IPS-18a (cell line): Measurements from ENCODE around the gene ANTKMT.

Experiments
- H3K27ac ChIP-seq: one replicate; pipeline ENCODE4 v1.5.1; 2013; ENCODE audit warnings: low read length
- H3K27me3 ChIP-seq: one replicate; pipeline ENCODE4 v1.6.1; 2013; ENCODE audit warnings: mild to moderate bottlenecking, low read length; ENCODE audit not compliant: control insufficient read depth, insufficient read depth
- H3K36me3 ChIP-seq: one replicate; pipeline ENCODE4 v1.6.1; 2013; ENCODE audit warnings: low read depth, low read length; ENCODE audit not compliant: control insufficient read depth
- H3K4me1 ChIP-seq: one replicate; pipeline ENCODE4 v1.6.1; 2013; ENCODE audit warnings: low read depth, low read length; ENCODE audit not compliant: control insufficient read depth
- H3K4me3 ChIP-seq: one replicate; pipeline ENCODE4 v1.5.1; 2013; ENCODE audit warnings: low read length
- H3K9ac ChIP-seq: one replicate; pipeline ENCODE4 v1.6.1; 2013; ENCODE audit warnings: mild to moderate bottlenecking, low read length, moderate library complexity
- H3K9me3 ChIP-seq: one replicate; pipeline ENCODE4 v1.6.1; 2013; ENCODE audit warnings: low read depth, low read length; ENCODE audit not compliant: control insufficient read depth

The ANTKMT gene

GRCh38 chr16:694187-694862 lies 26.6 kb upstream of the ANTKMT start:
- peaks cover 82% of the 10 kb centered on the region for H3K27me3 ChIP-seq
- H3K36me3 ChIP-seq, result no peaks in the 10 kb centered on the region
- H3K4me1 ChIP-seq, result no peaks in the 10 kb centered on the region
- H3K9me3 ChIP-seq, result no peaks in the 10 kb centered on the region
- peak overlapping the region; percentile 51 for H3K4me3 ChIP-seq
- H3K27ac ChIP-seq, result no peak overlapping the region
- no peak overlapping the region for H3K9ac ChIP-seq

GRCh38 chr16:694863-695354 lies 26.0 kb upstream of the ANTKMT start:
- H3K4me3 ChIP-seq, result peak overlapping the region; percentile 51
- no peaks in the 10 kb centered on the region for H3K4me1 ChIP-seq
- no peaks in the 10 kb centered on the region for H3K9me3 ChIP-seq
- H3K36me3 ChIP-seq, result no peaks in the 10 kb centered on the region
- H3K9ac ChIP-seq, result no peak overlapping the region
- H3K27me3 ChIP-seq, result peaks cover 88% of the 10 kb centered on the region
- H3K27ac ChIP-seq, result no peak overlapping the region

GRCh38 chr16:695355-696089 lies 25.4 kb upstream of the ANTKMT start:
- H3K27me3 ChIP-seq, result peaks cover 94% of the 10 kb centered on the region
- H3K27ac ChIP-seq, result no peak overlapping the region
- no peaks in the 10 kb centered on the region for H3K4me1 ChIP-seq
- H3K36me3 ChIP-seq, result no peaks in the 10 kb centered on the region
- peak overlapping the region; percentile 68 for H3K4me3 ChIP-seq
- no peaks in the 10 kb centered on the region for H3K9me3 ChIP-seq
- no peak overlapping the region for H3K9ac ChIP-seq

- Histone ChIP-seq H3K27ac (no peak overlapping the region), H3K27me3 (peaks cover 96% of the 10 kb centered on the region), H3K36me3 (no peaks in the 10 kb centered on the region), H3K9me3 (no peaks in the 10 kb centered on the region), H3K4me3 (no peak overlapping the region), H3K9ac (no peak overlapping the region), H3K4me1 (no peaks in the 10 kb centered on the region)
These were observed 21.9 kb upstream of the ANTKMT start for GRCh38 chr16:698911-699671.

- H3K27me3 ChIP-seq, result peaks cover 91% of the 10 kb centered on the region
- H3K36me3 ChIP-seq, result no peaks in the 10 kb centered on the region
- H3K4me3 ChIP-seq, result no peak overlapping the region
- no peak overlapping the region for H3K27ac ChIP-seq
- H3K4me1 ChIP-seq, result no peaks in the 10 kb centered on the region
- H3K9ac ChIP-seq, result no peak overlapping the region
- no peaks in the 10 kb centered on the region for H3K9me3 ChIP-seq
These were observed 20.0 kb upstream of the ANTKMT start for GRCh38 chr16:700684-701584.

GRCh38 chr16:702341-702740 lies 18.6 kb upstream of the ANTKMT start:
- Histone ChIP-seq H3K4me3 (no peak overlapping the region), H3K36me3 (no peaks in the 10 kb centered on the region), H3K9ac (no peak overlapping the region), H3K4me1 (no peaks in the 10 kb centered on the region), H3K27me3 (peaks cover 94% of the 10 kb centered on the region), H3K27ac (no peak overlapping the region), H3K9me3 (no peaks in the 10 kb centered on the region)

- Histone ChIP-seq H3K4me3 (no peak overlapping the region), H3K36me3 (no peaks in the 10 kb centered on the region), H3K9me3 (no peaks in the 10 kb centered on the region), H3K27me3 (peaks cover 94% of the 10 kb centered on the region), H3K4me1 (no peaks in the 10 kb centered on the region), H3K27ac (no peak overlapping the region), H3K9ac (no peak overlapping the region)
These were observed 17.5 kb upstream of the ANTKMT start for GRCh38 chr16:703406-703805.

GRCh38 chr16:704047-704446 lies 16.9 kb upstream of the ANTKMT start:
- Histone ChIP-seq H3K9ac (no peak overlapping the region), H3K4me1 (no peaks in the 10 kb centered on the region), H3K27me3 (peaks cover 94% of the 10 kb centered on the region), H3K27ac (no peak overlapping the region), H3K36me3 (no peaks in the 10 kb centered on the region), H3K4me3 (no peak overlapping the region), H3K9me3 (no peaks in the 10 kb centered on the region)

GRCh38 chr16:704552-705380 lies 16.2 kb upstream of the ANTKMT start:
- no peaks in the 10 kb centered on the region for H3K9me3 ChIP-seq
- no peak overlapping the region for H3K27ac ChIP-seq
- peaks cover 91% of the 10 kb centered on the region for H3K27me3 ChIP-seq
- no peak overlapping the region for H3K4me3 ChIP-seq
- H3K9ac ChIP-seq, result no peak overlapping the region
- no peaks in the 10 kb centered on the region for H3K4me1 ChIP-seq
- no peaks in the 10 kb centered on the region for H3K36me3 ChIP-seq

- no peak within 1 kb of the TSS for H3K27ac ChIP-seq
- no peak within 1 kb of the TSS for H3K9ac ChIP-seq
- peak within 1 kb of the TSS; percentile 39 for H3K4me3 ChIP-seq
These were observed 15.3 kb upstream of the ANTKMT start, which contains the start of gene FBXL16 for GRCh38 chr16:705431-706188. Gene FBXL16, minus strand, starts transcription at chr16:705801. Its CDS starts 8,396 bp downstream, at chr16:697405.

More at GRCh38 chr16:705431-706188, 15.3 kb upstream of the ANTKMT start, which contains the start of gene FBXL16:
- no peaks in the 10 kb centered on the region for H3K9me3 ChIP-seq
- no peaks in the 10 kb centered on the region for H3K4me1 ChIP-seq
- H3K27me3 ChIP-seq, result peaks cover 83% of the 10 kb centered on the region
- no peaks in the 10 kb centered on the region for H3K36me3 ChIP-seq
